ENCODE measurements around the gene GRIK1.

- TF ChIP-seq CTCF (IDR thresholded peaks at IDR 0.05; ENCODE audit: borderline replicate concordance, extremely low read depth, low read length, poor library complexity, severe bottlenecking) = no peak
- no peak for TF ChIP-seq EZH2 (IDR thresholded peaks at IDR 0.05; ENCODE audit: borderline replicate concordance, low read depth, low read length, severe bottlenecking)
These were observed 242.1 kb downstream of the GRIK1 start for GRCh38 chr21:29697555-29698193.
